Hematopoietic multipotent progenitor cell treated with erythropoietin and hydrocortisone succinate and interleukin-3 and kit ligand, for 15 days (in vitro differentiated cells): ENCODE data around the gene CDKL2.
"Not testable (repeated sequence)": the region's sequence is repeated elsewhere in the genome, so short reads cannot be mapped to it uniquely, and the experiment has no call there.

Experiments used
- DNase-seq: peaks from one replicate; pipeline ENCODE4 v3.0.0-alpha.2; 2015; ENCODE audit warnings: low spot score

CDKL2 gene

DNA sequence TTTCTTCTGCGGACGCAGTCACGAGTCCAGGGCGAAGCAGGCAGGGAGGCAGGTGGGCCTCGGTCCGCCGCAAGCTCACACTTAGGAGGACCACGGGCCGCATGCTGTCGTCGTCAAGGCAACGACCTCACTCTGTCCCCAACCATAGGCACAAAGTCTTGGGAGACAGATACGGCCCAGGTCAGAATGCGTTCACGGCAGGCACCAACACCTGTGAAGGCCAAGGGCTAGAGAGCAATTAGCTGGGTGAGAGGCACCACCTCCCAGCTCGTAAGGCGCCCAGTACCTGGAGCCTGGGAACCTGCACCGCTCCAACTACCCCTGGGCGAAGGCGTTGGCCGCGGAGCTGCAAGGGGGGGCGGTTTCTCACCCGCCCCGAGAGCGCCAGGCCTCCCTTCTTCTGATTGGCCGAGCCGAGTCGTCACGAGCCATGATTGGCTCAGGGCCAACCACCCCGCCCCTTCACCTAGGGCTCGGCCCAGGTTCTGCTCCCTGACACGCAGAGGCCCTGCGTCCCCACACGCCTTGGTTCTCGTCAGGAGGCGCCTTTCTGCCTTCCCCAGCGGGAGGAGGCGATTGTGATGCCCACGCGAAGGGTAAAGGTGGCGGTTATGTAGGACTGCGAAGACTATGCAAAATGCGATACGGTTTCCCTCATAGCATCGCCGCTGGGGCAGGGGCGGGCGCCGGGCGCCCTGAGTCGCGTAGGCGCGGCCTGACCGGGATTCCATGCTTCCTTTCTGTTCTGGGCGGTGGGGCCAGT is at the start of gene CDKL2:
Gene CDKL2 (minus strand): TSS at position 355 of the 763 bp plus-strand sequence. CDS start 4,540 bp downstream, outside the sequence.
- DNase-seq: peak; percentile 93

DNA sequence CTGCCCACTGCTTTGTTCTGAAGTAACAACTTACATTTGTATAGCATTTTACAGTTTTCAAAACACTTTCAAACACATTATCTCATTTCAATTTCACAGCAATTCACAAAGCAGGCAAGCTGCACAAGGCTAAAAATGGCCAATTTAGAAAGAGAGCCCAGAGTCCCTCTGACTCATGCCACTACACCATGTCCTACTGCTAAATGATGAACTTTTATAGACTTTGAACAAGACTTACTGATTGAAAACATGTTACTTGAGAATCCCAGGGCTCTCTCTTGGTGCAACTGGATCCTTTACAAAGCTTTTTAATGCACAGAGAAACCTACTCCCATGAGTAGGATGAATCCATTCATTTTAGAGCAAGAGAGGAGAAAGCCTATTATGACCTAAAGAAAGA is 48.6 kb upstream of the CDKL2 start:
- DNase-seq: no peak

DNA sequence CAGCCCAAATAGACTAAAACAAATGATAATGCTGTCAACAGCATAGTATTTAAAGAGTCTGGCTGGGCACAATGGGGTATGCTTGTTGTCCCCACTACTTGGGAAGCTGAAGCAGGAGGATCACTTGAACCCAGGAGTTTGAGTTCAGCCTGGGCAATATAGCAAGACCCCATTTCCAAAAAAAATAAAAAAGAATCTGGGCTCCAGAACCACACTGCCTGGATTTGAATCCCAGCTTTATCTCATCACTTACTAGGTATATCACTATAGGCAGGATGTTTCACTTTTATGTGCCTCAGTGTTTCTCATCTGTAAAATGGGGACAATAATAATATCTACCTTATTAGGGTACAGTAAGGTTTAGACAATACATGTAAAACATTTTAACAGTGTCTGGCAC is 48.1 kb upstream of the CDKL2 start:
- DNase-seq: no peak

DNA sequence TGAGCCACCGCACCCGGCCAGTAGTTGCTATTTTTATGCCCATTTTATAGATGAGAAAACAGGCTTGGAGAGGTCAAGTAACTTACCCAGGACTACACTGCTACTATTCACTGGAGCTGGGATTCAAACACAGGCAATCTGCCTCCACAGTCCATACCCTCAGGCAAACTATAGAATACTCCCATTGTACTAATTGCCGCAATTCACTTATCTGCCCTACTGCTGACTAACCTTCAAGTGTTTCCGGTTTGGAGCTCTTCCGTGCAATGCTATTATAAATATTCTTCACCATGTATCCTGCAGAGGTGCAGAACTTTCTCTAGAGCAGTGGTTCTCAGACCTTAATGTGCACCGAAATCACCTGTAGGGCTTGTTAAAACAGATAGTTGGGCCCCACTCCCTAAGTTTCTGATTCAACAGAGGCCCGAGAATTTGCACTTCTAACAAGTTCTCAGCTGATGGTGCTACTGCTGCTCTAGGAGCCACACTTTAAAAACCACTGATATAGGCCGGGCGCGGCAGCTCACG is 44.7 kb upstream of the CDKL2 start:
- no peak for DNase-seq

DNA sequence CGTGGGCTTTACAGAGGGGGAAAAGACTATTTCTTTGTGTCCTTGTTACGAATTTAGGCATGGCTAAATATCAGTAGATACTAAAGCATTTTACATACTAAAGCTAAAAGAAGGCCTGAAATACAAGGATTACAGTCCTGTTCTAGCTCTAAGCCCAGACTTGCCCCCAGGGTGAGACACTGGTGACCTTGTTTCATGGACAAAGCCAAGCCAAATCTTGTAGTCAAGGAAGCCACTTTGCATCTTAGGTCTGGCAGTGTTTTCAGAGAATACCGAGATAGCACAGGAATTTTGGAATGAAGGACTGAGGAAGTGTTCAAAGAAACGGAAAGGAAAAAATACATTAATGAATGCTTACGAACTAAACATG is 43.6 kb upstream of the CDKL2 start:
- DNase-seq: no peak

DNA sequence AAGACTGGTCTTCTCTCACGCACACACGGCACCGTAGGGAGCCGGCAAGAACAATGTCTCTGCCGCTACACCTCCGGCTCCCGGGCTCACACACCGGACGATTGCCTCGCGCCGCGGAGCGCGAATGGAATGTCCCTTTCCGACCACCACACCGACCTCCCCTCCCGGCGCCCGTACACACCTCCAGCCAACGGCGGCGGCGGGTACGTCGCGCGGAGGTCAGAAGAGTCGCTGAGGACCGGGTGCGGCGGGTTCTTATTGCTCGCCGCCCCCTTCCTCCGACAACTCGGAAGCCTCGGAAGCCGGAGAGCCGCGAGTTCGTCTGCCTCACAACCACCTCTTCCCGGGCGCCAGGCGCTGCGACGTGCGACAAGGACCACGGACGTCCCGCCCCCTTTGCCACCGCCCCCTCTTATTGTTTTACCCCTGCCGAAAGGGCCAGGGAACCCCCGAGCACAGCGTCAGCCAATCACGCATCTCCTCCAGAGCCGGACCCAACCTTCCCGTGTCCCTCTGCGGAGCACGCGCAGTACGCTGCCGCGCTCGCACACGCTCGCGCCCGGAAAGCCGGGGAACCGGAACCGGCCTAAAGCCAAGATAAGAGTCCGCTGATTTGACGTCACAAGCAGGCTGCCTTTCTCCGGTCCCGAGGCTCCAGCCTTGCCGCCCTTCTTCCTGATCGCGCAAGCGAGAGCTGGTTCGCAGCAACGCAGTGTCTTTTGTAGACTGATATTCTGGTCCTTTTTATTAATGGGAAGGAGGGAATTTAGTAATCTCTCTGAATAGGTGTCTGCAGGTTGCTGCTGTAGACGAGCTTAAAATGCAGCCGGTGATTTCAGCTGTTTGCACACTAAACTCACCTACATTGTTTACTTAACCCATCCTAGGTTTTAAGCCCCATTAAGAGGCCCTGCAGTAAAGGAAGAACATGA is 43.0 kb upstream of the CDKL2 start, which contains the start of gene G3BP2:
Gene G3BP2 (minus strand): TSS at position 385 of the 932 bp plus-strand sequence. CDS start 11,386 bp downstream, outside the sequence.
- DNase-seq: peak; percentile 96

DNA sequence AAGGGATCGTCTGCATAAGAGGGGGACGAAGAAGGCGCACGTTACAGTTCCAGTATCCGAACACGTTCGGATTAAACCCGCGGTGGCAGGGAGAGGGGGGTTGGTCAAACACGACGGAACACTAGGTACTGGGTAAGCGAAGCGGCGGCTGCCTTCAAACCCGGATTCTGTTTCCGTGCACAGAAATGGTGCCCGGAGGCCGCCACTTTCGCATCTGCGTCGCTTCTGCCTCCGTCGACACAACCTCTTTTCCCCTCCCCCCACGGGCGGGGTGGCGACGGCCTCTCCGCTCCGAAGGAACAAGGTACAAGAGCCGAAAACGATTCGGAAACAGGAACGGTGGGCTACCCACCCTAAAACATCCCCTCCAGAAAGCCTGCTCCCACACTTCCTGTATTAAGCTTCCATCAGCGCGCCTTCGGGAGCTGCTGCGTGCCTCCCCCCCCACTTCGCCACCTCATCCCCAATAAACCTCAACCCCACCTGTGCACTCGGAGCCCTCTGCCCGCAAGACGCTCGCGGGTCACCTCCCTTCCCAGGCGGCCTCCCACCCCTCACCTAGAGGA is 42.2 kb upstream of the CDKL2 start:
- DNase-seq: peak; percentile 72

DNA sequence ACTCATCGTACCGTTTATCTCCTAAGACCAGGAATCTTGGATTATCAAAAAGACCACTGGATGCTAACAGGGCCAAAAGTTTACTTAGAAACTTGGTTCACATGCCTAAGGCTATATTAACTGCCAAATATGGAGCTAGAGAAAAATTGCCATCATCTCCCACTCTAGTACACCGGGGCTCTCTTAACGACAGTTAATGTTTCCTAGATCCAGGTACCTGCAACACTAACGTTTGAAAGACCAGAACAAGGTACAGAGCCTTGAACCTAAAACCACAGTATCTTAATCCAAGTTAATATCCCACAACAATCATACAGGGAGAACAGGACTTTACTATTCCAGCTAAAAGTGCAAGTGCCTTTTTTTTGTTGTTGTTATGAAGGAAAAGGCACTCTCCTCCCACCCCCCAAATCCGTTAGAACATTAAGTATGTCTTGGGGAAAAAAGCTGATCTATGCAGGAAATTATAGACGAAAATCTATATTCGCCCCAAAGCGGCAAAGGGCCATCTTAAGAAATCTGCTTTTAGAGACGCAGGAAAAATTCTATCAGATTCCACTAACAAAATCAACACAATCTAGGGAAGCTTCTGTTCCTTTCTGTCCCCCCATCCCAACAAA is 41.6 kb upstream of the CDKL2 start:
- DNase-seq: no peak

DNA sequence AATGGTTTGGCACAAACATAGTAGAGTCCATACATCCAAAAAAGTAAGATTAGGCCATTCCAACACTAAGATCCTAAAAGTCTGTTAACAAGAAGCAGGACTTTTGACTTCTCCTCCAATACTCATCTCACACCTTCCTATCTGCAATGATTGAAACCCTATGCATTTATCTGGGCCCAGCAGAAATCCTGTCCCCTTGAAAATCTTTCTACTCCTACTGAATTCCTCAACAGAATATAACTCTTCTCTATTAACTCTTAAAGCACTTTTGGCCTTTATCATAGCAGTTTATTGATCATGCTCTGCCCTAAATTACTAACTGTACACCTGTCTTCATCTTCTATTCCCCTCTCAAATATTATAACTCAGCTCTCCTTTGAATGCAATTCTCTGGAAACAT is 38.3 kb upstream of the CDKL2 start:
- DNase-seq: no peak

DNA sequence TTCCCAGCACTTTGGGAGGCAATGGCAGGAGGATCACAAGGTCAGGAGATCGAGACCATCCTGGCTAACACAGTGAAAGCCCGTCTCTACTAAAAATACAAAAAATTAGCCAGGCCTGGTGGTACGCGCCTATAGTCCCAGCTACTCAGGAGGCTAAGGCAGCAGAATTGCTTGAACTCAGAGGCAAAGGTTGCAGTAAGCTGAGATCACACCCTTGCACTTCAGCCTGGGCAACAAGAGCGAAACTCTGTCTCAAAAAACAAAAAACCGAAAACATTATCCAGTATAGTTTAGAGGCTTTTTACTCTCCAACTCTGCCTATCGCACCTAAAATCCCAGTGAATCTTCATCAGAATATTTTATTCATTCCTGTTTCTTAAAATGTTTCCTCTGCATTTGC is 37.3 kb upstream of the CDKL2 start:
- DNase-seq: not testable (repeated sequence)

DNA sequence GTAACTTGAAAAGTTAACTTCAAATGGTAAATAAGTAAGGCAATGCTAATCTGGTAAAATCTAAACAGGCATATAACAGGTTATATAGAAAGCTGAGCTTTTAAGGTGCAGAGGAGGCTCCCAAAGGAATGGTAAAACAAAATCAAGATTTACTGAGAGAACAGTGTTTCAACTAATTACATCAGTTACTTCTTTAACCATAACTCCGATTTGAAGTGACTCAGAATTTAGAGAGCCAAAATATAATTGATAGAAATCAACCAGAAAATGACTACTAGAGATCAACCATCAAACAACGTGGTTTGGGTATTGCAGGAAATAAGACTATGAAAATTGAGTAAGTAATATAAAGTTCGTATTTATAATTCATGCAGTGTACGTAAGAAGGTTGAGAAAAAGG is 36.0 kb upstream of the CDKL2 start:
- DNase-seq: no peak

DNA sequence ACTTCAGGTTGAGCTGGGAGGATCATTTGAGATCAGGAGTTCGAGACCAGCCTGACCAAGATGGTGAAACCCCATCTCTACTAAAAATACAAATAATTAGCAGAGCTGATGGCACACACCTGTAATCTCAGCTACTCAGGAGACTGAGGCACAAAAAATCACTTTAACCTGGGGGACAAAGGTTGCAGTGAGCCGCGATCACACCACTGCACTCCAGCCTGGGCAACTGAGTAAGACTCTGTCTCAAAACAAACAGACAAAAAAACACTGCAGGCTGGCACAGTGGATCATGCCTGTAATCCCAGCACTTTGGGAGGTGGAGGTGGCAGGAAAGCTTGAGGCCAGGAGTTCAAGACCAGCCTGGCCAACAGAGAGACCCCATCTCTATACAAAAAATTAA is 34.3 kb upstream of the CDKL2 start:
- DNase-seq: not testable (repeated sequence)

DNA sequence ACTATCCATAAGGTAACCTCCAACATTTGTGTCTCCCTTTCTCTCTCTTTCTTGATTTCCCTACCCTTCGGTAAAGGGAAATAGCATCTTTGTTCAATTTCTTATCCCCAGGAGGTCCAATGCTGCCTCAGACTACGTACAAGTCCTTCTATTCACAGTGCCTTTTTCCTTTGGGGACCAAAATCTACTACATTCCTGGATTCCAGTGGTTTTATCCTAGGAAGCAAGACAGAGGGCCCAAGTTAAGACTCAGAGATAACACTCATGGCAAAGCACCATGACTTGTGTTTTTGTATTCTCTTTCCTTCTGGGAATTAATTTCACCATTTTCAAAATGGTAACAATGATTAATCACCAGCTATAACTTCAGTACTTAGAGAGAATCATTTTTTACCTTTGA is 32.3 kb upstream of the CDKL2 start:
- DNase-seq: no peak

DNA sequence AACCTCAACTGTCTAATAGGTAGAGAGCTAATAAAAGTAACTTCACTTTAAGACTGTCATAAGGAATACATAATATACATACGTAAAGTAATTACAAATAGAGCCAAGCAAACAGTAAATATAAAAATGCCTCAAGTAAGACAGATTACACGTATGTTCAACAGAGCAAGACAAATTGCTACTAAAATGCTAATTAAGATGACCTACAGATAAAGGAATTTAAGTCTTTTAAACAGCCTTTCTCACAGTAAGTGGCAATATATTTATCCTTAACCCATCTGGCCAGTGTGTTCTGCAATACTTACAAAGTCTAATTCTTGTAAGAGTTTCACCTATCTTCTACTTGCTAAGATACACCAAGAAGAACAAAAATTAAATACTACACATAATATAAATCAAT is 30.2 kb upstream of the CDKL2 start:
- DNase-seq: no peak

DNA sequence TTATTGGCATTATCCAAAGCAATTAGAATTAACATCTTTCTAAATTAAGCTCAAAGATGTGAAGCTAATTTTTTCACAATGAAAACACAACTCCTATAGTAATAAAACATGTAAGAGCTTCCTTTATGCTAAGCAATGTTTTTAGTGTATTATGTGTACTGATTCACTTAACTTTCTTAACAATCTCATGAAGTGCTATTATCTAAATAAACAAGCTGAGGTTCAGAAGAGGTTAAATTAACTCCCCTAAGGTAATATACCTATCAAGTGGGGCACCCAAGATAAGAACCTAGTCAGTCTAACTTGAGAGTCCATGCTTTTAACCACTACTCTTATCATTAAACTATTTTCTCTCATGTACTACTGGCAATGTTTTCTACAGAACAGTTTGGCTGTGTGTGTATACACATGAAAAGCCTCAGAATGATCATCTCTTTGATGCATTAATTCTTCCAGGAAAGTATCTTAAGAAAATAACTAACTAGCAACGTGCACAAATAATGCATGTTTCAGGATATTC is 29.2 kb upstream of the CDKL2 start:
- DNase-seq: no peak

DNA sequence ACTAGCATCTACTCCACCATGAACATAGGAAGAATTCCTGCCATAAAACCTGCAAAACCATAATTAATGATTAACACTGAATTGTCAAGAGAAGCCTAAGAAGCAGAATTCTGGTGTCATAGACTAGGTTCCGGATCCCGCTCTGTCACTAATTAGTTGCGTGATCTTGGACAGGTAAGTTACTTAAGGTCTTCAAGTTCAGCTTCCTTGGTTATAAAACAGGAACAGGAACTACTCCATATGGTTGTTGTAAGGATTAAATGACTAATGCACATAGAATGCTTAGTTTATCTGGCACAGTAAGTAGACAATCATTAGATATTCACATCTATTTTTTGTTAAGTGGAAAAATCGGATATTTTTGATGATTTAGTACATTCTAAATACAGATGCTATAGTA is 28.5 kb upstream of the CDKL2 start:
- DNase-seq: no peak

DNA sequence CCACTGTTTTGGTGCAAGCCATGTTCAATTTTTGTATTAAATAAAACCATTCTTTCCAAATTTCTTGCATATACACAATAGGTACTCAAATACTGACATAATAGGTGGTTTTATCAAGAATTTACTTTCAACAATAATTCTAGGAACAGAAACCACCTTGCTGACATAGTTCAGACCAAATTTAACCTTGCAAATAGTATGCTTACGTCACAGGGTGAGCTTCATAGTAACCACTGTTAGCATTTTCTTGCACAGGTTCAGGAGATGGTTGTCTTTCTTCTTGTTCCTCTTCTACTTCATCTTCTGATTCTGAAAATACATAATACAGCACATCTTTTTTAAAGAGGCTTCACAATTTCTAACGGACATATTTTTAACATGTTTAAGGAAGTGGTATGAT is 25.2 kb upstream of the CDKL2 start:
- no peak for DNase-seq

DNA sequence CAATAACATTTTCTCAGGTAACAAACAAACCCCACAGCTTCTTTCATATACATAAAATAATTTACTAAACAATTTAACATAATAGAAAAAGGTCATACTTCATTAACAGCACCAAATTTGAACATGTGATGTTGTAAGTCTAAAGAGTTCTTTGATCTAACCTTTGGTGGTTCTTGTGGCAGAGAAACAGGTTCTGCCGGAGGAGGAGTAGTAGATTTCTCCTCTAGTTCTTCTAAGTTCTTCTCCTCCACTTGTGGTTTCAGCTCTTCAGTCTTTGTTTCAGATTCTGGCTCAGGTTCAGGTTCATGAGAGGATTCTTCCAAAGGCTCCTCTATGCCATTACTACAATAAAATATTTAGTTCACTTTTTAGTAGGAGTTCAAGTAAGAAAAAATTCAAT is 24.6 kb upstream of the CDKL2 start:
- no peak for DNase-seq

DNA sequence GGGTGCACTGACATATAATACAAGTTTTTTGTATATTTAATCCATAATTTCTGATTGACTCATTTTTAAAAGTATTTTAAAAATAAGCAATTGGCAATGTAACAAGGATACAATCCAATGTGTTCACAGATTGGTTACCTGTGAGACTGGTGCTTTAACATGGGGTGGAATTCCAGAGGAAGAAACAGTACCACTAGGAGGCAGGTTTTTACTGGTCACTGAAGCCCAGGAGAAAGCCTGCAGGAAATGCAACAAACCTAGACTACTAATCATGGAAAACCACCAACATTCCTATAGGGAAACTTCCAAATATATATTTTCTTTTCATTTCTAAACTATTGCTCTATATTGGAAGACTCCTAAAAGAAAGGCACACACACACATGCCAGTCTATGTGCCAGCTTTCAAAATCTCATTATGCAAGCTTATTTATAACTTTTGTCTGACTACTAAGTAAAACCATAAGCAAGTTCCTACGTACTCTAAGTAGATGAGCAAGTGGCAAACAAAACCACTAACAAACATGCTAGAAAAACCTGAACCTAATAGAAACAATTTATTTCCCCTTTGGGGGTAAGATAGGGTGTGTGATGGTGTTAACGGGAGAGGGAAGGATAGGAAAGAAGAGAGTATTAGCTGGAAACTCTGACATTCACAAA is 23.6 kb upstream of the CDKL2 start:
- peak; percentile 37 for DNase-seq

DNA sequence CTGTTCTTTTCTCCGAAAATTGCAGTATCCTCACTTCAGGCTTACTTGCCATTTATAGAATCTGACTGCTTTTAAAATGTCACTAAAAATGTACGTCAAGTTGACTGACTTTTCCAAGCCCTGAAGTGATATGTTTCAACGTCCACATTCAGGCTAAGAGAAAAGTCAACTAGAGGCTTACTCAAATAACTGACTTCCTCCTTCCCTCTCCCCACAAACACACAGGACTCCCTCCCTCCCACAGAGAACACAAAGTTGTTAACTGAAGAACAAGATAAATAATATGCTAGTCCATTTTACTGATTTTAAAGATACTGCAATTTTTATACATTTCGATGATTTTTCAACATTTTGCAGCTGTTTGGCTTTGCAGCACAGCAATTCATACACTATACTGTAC is 13.8 kb upstream of the CDKL2 start:
- DNase-seq: no peak

DNA sequence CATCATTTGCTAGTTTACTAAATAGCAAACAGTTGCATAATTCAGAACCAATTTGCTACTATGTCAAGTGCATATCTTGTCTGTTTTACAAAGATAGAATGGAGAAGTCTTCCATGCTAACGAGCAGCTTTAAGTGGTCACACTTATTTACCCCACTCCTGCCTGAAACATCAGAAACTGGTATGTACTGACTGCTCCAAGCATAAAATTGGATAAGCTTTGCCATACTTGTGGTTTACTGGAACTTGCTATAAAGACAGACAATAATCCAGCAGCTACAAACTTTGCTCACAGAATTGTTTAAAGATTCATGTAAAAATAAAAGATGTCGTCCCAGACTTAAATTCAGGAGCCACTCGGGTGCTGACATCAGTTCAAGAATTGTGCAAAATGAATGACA is 13.3 kb upstream of the CDKL2 start:
- DNase-seq: no peak
